Measurements from ENCODE around the gene C6orf47.

DNA sequence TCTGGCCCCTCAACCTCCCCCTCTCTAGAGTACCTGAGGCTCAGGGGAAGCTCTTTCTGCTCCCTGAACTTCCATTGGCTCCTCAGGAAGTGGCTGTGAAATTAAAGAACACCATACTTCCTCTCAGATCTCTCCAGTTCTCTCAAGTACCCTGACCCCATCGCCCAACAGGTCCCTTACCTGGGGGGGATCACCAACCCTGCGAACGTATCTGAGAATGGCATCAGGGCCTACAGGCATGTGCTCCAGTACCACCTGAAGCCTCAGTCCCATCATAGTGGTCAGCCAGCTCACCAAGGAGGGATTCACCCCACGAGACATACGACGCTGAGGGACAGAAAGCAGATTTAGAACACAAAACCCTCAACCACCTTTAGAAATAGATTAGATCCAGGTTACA is 20.0 kb downstream of the C6orf47 start:
- TF ChIP-seq, protein P1, sequence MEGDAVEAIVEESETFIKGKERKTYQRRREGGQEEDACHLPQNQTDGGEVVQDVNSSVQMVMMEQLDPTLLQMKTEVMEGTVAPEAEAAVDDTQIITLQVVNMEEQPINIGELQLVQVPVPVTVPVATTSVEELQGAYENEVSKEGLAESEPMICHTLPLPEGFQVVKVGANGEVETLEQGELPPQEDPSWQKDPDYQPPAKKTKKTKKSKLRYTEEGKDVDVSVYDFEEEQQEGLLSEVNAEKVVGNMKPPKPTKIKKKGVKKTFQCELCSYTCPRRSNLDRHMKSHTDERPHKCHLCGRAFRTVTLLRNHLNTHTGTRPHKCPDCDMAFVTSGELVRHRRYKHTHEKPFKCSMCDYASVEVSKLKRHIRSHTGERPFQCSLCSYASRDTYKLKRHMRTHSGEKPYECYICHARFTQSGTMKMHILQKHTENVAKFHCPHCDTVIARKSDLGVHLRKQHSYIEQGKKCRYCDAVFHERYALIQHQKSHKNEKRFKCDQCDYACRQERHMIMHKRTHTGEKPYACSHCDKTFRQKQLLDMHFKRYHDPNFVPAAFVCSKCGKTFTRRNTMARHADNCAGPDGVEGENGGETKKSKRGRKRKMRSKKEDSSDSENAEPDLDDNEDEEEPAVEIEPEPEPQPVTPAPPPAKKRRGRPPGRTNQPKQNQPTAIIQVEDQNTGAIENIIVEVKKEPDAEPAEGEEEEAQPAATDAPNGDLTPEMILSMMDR (IDR thresholded peaks at IDR 0.05): no peak
- TF ChIP-seq, protein P2, sequence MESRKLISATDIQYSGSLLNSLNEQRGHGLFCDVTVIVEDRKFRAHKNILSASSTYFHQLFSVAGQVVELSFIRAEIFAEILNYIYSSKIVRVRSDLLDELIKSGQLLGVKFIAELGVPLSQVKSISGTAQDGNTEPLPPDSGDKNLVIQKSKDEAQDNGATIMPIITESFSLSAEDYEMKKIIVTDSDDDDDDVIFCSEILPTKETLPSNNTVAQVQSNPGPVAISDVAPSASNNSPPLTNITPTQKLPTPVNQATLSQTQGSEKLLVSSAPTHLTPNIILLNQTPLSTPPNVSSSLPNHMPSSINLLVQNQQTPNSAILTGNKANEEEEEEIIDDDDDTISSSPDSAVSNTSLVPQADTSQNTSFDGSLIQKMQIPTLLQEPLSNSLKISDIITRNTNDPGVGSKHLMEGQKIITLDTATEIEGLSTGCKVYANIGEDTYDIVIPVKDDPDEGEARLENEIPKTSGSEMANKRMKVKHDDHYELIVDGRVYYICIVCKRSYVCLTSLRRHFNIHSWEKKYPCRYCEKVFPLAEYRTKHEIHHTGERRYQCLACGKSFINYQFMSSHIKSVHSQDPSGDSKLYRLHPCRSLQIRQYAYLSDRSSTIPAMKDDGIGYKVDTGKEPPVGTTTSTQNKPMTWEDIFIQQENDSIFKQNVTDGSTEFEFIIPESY (IDR thresholded peaks at IDR 0.05; ENCODE audit: borderline replicate concordance, low read depth): no peak
- TF ChIP-seq NFIC (IDR thresholded peaks at IDR 0.05; ENCODE audit: borderline replicate concordance) (no peak), TEAD4 (IDR thresholded peaks at IDR 0.05; ENCODE audit: borderline replicate concordance, insufficient read depth) (no peak), EP300 (IDR thresholded peaks at IDR 0.05; ENCODE audit: borderline replicate concordance in 1 of 2, low read depth in 1 of 2, low read length in 1 of 2) (no peak), CHD2 (IDR thresholded peaks at IDR 0.05; ENCODE audit: low read length, partially characterized antibody) (no peak), RCOR1 (IDR thresholded peaks at IDR 0.05; ENCODE audit: low read length) (no peak), TAF1 (IDR thresholded peaks at IDR 0.05; ENCODE audit: borderline replicate concordance, low read depth, low read length) (no peak)
- TF ChIP-seq, protein P3, sequence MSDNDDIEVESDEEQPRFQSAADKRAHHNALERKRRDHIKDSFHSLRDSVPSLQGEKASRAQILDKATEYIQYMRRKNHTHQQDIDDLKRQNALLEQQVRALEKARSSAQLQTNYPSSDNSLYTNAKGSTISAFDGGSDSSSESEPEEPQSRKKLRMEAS (IDR thresholded peaks at IDR 0.05; ENCODE audit: low read depth): no peak
- TF ChIP-seq, protein P4, sequence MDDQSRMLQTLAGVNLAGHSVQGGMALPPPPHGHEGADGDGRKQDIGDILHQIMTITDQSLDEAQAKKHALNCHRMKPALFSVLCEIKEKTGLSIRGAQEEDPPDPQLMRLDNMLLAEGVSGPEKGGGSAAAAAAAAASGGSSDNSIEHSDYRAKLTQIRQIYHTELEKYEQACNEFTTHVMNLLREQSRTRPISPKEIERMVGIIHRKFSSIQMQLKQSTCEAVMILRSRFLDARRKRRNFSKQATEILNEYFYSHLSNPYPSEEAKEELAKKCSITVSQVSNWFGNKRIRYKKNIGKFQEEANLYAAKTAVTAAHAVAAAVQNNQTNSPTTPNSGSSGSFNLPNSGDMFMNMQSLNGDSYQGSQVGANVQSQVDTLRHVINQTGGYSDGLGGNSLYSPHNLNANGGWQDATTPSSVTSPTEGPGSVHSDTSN (IDR thresholded peaks at IDR 0.05): no peak
- TF ChIP-seq, protein P5, sequence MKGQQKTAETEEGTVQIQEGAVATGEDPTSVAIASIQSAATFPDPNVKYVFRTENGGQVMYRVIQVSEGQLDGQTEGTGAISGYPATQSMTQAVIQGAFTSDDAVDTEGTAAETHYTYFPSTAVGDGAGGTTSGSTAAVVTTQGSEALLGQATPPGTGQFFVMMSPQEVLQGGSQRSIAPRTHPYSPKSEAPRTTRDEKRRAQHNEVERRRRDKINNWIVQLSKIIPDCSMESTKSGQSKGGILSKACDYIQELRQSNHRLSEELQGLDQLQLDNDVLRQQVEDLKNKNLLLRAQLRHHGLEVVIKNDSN (IDR thresholded peaks at IDR 0.05; ENCODE audit: borderline replicate concordance, low read depth): no peak
- TF ChIP-seq, protein P6, sequence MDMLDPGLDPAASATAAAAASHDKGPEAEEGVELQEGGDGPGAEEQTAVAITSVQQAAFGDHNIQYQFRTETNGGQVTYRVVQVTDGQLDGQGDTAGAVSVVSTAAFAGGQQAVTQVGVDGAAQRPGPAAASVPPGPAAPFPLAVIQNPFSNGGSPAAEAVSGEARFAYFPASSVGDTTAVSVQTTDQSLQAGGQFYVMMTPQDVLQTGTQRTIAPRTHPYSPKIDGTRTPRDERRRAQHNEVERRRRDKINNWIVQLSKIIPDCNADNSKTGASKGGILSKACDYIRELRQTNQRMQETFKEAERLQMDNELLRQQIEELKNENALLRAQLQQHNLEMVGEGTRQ (IDR thresholded peaks at IDR 0.05; ENCODE audit: borderline replicate concordance, low read depth, low read length): no peak
- TF ChIP-seq, protein P7, sequence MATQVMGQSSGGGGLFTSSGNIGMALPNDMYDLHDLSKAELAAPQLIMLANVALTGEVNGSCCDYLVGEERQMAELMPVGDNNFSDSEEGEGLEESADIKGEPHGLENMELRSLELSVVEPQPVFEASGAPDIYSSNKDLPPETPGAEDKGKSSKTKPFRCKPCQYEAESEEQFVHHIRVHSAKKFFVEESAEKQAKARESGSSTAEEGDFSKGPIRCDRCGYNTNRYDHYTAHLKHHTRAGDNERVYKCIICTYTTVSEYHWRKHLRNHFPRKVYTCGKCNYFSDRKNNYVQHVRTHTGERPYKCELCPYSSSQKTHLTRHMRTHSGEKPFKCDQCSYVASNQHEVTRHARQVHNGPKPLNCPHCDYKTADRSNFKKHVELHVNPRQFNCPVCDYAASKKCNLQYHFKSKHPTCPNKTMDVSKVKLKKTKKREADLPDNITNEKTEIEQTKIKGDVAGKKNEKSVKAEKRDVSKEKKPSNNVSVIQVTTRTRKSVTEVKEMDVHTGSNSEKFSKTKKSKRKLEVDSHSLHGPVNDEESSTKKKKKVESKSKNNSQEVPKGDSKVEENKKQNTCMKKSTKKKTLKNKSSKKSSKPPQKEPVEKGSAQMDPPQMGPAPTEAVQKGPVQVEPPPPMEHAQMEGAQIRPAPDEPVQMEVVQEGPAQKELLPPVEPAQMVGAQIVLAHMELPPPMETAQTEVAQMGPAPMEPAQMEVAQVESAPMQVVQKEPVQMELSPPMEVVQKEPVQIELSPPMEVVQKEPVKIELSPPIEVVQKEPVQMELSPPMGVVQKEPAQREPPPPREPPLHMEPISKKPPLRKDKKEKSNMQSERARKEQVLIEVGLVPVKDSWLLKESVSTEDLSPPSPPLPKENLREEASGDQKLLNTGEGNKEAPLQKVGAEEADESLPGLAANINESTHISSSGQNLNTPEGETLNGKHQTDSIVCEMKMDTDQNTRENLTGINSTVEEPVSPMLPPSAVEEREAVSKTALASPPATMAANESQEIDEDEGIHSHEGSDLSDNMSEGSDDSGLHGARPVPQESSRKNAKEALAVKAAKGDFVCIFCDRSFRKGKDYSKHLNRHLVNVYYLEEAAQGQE (IDR thresholded peaks at IDR 0.05; ENCODE audit: low read depth, low read length): no peak
